ENCODE results near the gene WDR5.
A peak's percentile ranks its signal among the peaks of the same experiment; 100 is the strongest.

WDR5 gene

GRCh38 chr9:134185536-134186011 lies 49.7 kb downstream of the WDR5 start:
- H3K4me3 ChIP-seq (ENCODE audit: low read depth, low read length), result no peak overlapping the region
- DNase-seq (ENCODE audit: low read depth), result no peak
- TF ChIP-seq CTCF (conservative IDR thresholded peaks at IDR 0.05; ENCODE audit: low read depth, low read length), result no peak

- no peak for TF ChIP-seq CTCF (conservative IDR thresholded peaks at IDR 0.05; ENCODE audit: low read depth, low read length)
- no peak for DNase-seq (ENCODE audit: low read depth)
- H3K4me3 ChIP-seq (ENCODE audit: low read depth, low read length), result no peak overlapping the region
These were observed 50.7 kb downstream of the WDR5 start for GRCh38 chr9:134186471-134187109.

- H3K4me3 ChIP-seq (ENCODE audit: low read depth, low read length), result no peak overlapping the region
- no peak for DNase-seq (ENCODE audit: low read depth)
- no peak for TF ChIP-seq CTCF (conservative IDR thresholded peaks at IDR 0.05; ENCODE audit: low read depth, low read length)
These were observed 51.2 kb downstream of the WDR5 start for GRCh38 chr9:134187110-134187531.

- no peak for TF ChIP-seq CTCF (conservative IDR thresholded peaks at IDR 0.05; ENCODE audit: low read depth, low read length)
- H3K4me3 ChIP-seq (ENCODE audit: low read depth, low read length), result no peak overlapping the region
These were observed 52.1 kb downstream of the WDR5 start for GRCh38 chr9:134187891-134188385.

GRCh38 chr9:134188386-134189144 lies 52.7 kb downstream of the WDR5 start:
- H3K4me3 ChIP-seq (ENCODE audit: low read depth, low read length), result no peak overlapping the region

More at GRCh38 chr9:134187891-134188385, 52.1 kb downstream of the WDR5 start:
- DNase-seq (ENCODE audit: low read depth), result no peak

GRCh38 chr9:134189145-134189469 lies 53.2 kb downstream of the WDR5 start:
- peak overlapping the region; percentile 20 for H3K4me3 ChIP-seq (ENCODE audit: low read depth, low read length)
- TF ChIP-seq CTCF (conservative IDR thresholded peaks at IDR 0.05; ENCODE audit: low read depth, low read length), result no peak
- DNase-seq (ENCODE audit: low read depth), result no peak

More at GRCh38 chr9:134188386-134189144, 52.7 kb downstream of the WDR5 start:
- TF ChIP-seq CTCF (conservative IDR thresholded peaks at IDR 0.05; ENCODE audit: low read depth, low read length), result no peak
- DNase-seq (ENCODE audit: low read depth), result no peak

Measured in choroid plexus epithelial cell (primary cell).